SK-N-MC (cell line): Measurements from ENCODE around the gene TGM5.

ENCODE experiments used
- EZH2 ChIP-seq: fragments of 200-600 bp; sonication (generic); IDR thresholded peaks from one replicate; pipeline ENCODE4 v1.6.1; 2017; ENCODE audit warnings: antibody characterized with exemption
- FOXP2 ChIP-seq: optimal IDR thresholded peaks from 2 replicates; pipeline ENCODE3; 2011; ENCODE audit warnings: mild to moderate bottlenecking, moderate library complexity; ENCODE audit not compliant: insufficient read depth; ENCODE audit errors: extremely low read length, control extremely low read depth
- POLR2AphosphoS5 ChIP-seq: IDR thresholded peaks from 2 replicates; pipeline ENCODE4 v1.6.1; 2012; ENCODE audit warnings: mild to moderate bottlenecking, low read depth, low read length, borderline replicate concordance

DNA sequence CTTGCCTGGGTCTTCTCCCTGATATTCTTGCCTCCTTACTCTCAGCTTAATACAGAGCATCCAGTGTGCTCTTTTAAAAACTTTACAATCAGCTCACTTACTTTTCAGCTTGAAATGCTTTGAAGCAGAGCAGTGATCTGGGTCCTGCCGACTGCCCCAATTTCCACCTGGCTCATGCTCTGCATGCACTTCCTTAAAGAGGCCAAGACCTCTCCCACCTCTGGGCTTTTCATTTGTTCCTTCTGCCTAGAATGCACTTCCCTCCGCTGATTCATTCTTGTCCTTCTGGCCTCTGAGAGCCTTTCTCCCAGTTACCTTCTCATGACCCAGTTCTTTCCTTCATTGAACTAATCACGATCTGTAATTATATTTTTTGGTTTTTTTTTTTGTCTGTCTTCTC is 83.5 kb downstream of the TGM5 start:
- TF ChIP-seq POLR2AphosphoS5 (no peak), EZH2 (no peak), FOXP2 (no peak)
